ENCODE measurements around the gene TNFRSF11A. TPM values are rescaled to one million over a fixed set of nuclear protein-coding genes. Genes with fewer than 3 reads are reported as not detected.

TNFRSF11A gene
- total RNA-seq, 1 donor from 2014 or later: 0.75 TPM

DNA sequence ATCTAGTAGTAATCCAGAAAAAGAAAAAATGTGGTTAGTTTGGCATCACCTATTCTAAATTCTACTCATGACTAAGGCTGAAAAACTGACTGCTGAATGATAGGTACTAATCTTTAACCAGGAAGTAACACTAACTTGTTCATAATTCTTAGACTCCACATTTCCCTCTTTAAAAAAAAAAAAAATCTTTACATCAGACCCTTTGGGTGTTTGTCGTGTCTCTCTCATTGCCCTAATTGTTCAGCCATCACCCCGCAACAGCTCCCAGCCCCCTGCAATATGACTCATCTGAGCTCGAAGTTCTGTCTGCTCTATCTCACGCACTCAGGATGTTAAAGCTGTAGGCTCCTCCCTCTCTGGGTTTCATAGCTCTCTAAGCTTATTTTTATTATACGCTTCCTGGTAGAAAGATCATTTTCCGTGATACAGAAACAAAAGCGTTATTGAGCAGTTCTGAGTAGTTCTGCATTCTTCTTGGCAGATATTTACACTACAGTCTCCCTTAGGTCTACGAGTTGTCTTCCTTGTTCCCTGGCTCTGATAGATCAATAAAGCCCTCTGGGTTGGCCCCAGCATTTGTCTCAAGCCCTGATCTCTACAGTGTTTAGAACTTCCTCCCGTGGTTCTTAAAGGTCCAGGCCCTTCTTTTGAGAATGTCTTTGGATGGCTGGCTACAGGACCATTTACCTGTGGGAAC, 95.6 kb downstream of the TNFRSF11A start:
- TF ChIP-seq, protein P1, sequence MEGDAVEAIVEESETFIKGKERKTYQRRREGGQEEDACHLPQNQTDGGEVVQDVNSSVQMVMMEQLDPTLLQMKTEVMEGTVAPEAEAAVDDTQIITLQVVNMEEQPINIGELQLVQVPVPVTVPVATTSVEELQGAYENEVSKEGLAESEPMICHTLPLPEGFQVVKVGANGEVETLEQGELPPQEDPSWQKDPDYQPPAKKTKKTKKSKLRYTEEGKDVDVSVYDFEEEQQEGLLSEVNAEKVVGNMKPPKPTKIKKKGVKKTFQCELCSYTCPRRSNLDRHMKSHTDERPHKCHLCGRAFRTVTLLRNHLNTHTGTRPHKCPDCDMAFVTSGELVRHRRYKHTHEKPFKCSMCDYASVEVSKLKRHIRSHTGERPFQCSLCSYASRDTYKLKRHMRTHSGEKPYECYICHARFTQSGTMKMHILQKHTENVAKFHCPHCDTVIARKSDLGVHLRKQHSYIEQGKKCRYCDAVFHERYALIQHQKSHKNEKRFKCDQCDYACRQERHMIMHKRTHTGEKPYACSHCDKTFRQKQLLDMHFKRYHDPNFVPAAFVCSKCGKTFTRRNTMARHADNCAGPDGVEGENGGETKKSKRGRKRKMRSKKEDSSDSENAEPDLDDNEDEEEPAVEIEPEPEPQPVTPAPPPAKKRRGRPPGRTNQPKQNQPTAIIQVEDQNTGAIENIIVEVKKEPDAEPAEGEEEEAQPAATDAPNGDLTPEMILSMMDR (IDR thresholded peaks at IDR 0.05; ENCODE audit: insufficient read depth, low read depth, low read length): no peak
- TF ChIP-seq EZH2 (IDR thresholded peaks at IDR 0.05; ENCODE audit: insufficient read depth, low read length): no peak
- H3K9me3 ChIP-seq (ENCODE audit: insufficient read depth, low read depth, low read length): no peaks in the 10 kb centered on the region
- peak overlapping the region; percentile 37 for H3K4me3 ChIP-seq (ENCODE audit: insufficient read depth, low read depth, low read length)
- H3K36me3 ChIP-seq (ENCODE audit: insufficient read depth, low read length): no peaks in the 10 kb centered on the region
- Mint-ChIP-seq H3K27ac (ENCODE audit: unreplicated experiment) (peak overlapping the region; percentile 54), H3K36me3 (ENCODE audit: low read depth, unreplicated experiment) (no peaks in the 10 kb centered on the region), H3K27me3 (ENCODE audit: low read depth, unreplicated experiment) (no peaks in the 10 kb centered on the region), H3K4me1 (ENCODE audit: low read depth, unreplicated experiment) (peaks cover 10% of the 10 kb centered on the region), H3K9me3 (ENCODE audit: unreplicated experiment) (no peaks in the 10 kb centered on the region), H3K4me3 (ENCODE audit: unreplicated experiment) (no peak overlapping the region)
- H3K4me1 ChIP-seq (ENCODE audit: insufficient read depth, low read length): peaks cover 18% of the 10 kb centered on the region
- no peaks in the 10 kb centered on the region for H3K27me3 ChIP-seq (ENCODE audit: insufficient read depth, low read length)
- H4K20me1 ChIP-seq (ENCODE audit: insufficient read depth, low read length): no peaks in the 10 kb centered on the region
- no peaks in the 10 kb centered on the region for H3K79me2 ChIP-seq (ENCODE audit: insufficient read depth, low read length)
- DNase-seq (ENCODE audit: low read depth): peak; percentile 70
- H2AFZ ChIP-seq (ENCODE audit: low read depth, low read length): peak overlapping the region; percentile 2
- peak overlapping the region; percentile 63 for H3K4me2 ChIP-seq (ENCODE audit: low read length)
- no peak for FAIRE-seq
- peak overlapping the region; percentile 43 for H3K27ac ChIP-seq (ENCODE audit: low read depth, low read length)
- no peak overlapping the region for H3K9ac ChIP-seq (ENCODE audit: low read length)

DNA sequence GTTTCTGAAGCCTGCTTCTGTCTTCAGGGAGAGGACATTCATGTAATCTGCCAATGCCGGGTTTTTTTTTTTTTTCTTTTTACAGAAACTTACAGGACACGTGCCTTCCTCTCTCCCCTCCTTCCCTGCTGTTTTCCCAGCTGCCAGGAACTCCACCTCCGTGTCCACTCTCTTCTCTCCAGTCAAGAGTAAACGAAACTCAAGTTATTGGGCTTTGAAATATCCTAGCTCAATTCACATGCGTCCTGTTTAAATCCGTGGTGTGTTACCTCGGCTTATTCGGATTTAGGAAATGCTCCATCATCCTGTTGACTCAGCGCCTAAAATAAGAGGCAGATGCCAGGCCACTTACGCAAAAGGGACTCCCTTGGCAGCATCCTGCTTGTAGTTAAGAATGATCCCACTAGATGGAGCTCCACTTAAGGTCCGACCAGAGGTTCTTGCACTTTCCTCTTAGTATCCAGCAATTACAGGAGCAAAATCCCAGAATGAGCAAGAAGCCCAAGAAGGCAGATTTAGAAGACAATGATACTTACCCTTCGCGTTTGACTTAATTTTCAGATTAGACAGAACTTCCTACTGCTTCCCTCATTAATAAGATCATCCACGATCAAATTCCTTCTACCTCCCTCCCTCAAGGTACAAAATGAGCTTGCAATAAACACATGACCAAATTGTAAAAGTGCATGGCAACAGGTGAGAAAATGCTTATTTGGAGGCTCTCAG, 100.5 kb downstream of the TNFRSF11A start:
- peak overlapping the region; percentile 78 for H2AFZ ChIP-seq (ENCODE audit: low read depth, low read length)
- H3K27ac ChIP-seq (ENCODE audit: low read depth, low read length): peak overlapping the region; percentile 63
- H3K4me2 ChIP-seq (ENCODE audit: low read length): peak overlapping the region; percentile 86
- peaks cover 10% of the 10 kb centered on the region for H3K9me3 Mint-ChIP-seq (ENCODE audit: unreplicated experiment)
- H3K4me1 Mint-ChIP-seq (ENCODE audit: low read depth, unreplicated experiment): peaks cover 5% of the 10 kb centered on the region
- no peaks in the 10 kb centered on the region for H3K36me3 Mint-ChIP-seq (ENCODE audit: low read depth, unreplicated experiment)
- H3K9me3 ChIP-seq (ENCODE audit: insufficient read depth, low read depth, low read length): no peaks in the 10 kb centered on the region
- no peaks in the 10 kb centered on the region for H3K79me2 ChIP-seq (ENCODE audit: insufficient read depth, low read length)
- H3K27me3 Mint-ChIP-seq (ENCODE audit: low read depth, unreplicated experiment): peaks cover 2% of the 10 kb centered on the region
- DNase-seq (ENCODE audit: low read depth) (peak; percentile 90), FAIRE-seq (peak; percentile 99)
- peak overlapping the region; percentile 57 for H3K4me3 ChIP-seq (ENCODE audit: insufficient read depth, low read depth, low read length)
- no peaks in the 10 kb centered on the region for H4K20me1 ChIP-seq (ENCODE audit: insufficient read depth, low read length)
- no peak for TF ChIP-seq EZH2 (IDR thresholded peaks at IDR 0.05; ENCODE audit: insufficient read depth, low read length)
- TF ChIP-seq, protein P1 (IDR thresholded peaks at IDR 0.05; ENCODE audit: insufficient read depth, low read depth, low read length): peak; percentile 91
- H3K27ac Mint-ChIP-seq (ENCODE audit: unreplicated experiment): peak overlapping the region; percentile 95
- H3K9ac ChIP-seq (ENCODE audit: low read length): peak overlapping the region; percentile 75
- H3K4me1 ChIP-seq (ENCODE audit: insufficient read depth, low read length): peaks cover 9% of the 10 kb centered on the region
- H3K27me3 ChIP-seq (ENCODE audit: insufficient read depth, low read length): peaks cover 6% of the 10 kb centered on the region
- no peaks in the 10 kb centered on the region for H3K36me3 ChIP-seq (ENCODE audit: insufficient read depth, low read length)
- H3K4me3 Mint-ChIP-seq (ENCODE audit: unreplicated experiment): peak overlapping the region; percentile 79

GRCh38 chr18:62426191-62426488, 101.0 kb downstream of the TNFRSF11A start:
- no peaks in the 10 kb centered on the region for H3K36me3 ChIP-seq (ENCODE audit: insufficient read depth, low read length)
- Mint-ChIP-seq H3K9me3 (ENCODE audit: unreplicated experiment) (peaks cover 10% of the 10 kb centered on the region), H3K27ac (ENCODE audit: unreplicated experiment) (no peak overlapping the region), H3K27me3 (ENCODE audit: low read depth, unreplicated experiment) (peaks cover 2% of the 10 kb centered on the region), H3K4me3 (ENCODE audit: unreplicated experiment) (no peak overlapping the region), H3K36me3 (ENCODE audit: low read depth, unreplicated experiment) (no peaks in the 10 kb centered on the region), H3K4me1 (ENCODE audit: low read depth, unreplicated experiment) (peaks cover 2% of the 10 kb centered on the region)
- H3K79me2 ChIP-seq (ENCODE audit: insufficient read depth, low read length): no peaks in the 10 kb centered on the region
- H3K4me1 ChIP-seq (ENCODE audit: insufficient read depth, low read length): peaks cover 6% of the 10 kb centered on the region
- DNase-seq (ENCODE audit: low read depth) (no peak), FAIRE-seq (no peak)
- no peak overlapping the region for H3K27ac ChIP-seq (ENCODE audit: low read depth, low read length)
- peaks cover 6% of the 10 kb centered on the region for H3K27me3 ChIP-seq (ENCODE audit: insufficient read depth, low read length)
- H3K4me3 ChIP-seq (ENCODE audit: insufficient read depth, low read depth, low read length): no peak overlapping the region
- H2AFZ ChIP-seq (ENCODE audit: low read depth, low read length): no peak overlapping the region
- no peaks in the 10 kb centered on the region for H3K9me3 ChIP-seq (ENCODE audit: insufficient read depth, low read depth, low read length)
- no peak overlapping the region for H3K4me2 ChIP-seq (ENCODE audit: low read length)
- H4K20me1 ChIP-seq (ENCODE audit: insufficient read depth, low read length): no peaks in the 10 kb centered on the region
- TF ChIP-seq, protein P1 (IDR thresholded peaks at IDR 0.05; ENCODE audit: insufficient read depth, low read depth, low read length): no peak
- TF ChIP-seq EZH2 (IDR thresholded peaks at IDR 0.05; ENCODE audit: insufficient read depth, low read length): no peak
- no peak overlapping the region for H3K9ac ChIP-seq (ENCODE audit: low read length)

All from astrocyte (in vitro differentiated cells and primary cell).